ENCODE results near the gene CREB5. TPM values are rescaled to one million over a fixed set of nuclear protein-coding genes. Genes with fewer than 3 reads are reported as not detected.

The CREB5 gene
- total RNA-seq, 1 donor from 2014 or later = 0.80 TPM

DNA sequence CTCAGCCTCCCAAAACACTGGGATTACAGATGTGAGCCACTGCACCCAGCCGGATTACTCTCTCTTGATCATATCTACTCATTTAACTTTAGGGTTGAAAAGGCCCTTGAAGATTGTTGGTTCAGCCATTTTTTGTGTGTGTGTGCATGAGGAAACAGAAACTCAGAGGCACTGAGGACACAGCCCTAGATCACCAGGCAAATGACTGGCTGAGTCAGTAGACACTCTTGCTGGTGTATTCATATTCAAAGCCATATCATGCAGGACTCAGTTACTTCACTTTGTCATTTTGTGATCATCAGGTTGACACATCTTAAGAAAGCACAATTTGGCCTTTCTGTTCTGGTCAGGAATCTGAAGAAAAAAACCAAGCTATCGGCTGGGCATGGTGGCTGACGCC lies 292.4 kb downstream of the CREB5 start:
- no peak for ATAC-seq (ENCODE audit: low read depth)
- Mint-ChIP-seq H3K4me3 (peak overlapping the region; percentile 44), H3K4me1 (peaks cover 44% of the 10 kb centered on the region), H3K27me3 (no peaks in the 10 kb centered on the region), H3K27ac (peak overlapping the region; percentile 69), H3K36me3 (ENCODE audit: low read depth) (no peaks in the 10 kb centered on the region), H3K9me3 (peaks cover 3% of the 10 kb centered on the region)
- ChIA-PET POLR2A (interaction anchor here (0.9 to 1.1 kb wide), 2 partner anchors 10 to 19 kb away, joined by 3 to 5 read pairs; no protein-coding TSS in a partner anchor), CTCF (no interaction called here)
- intact Hi-C loops (cut with micrococcal nuclease) = loop anchor here (1.0 kb wide), 1 partner anchor 19 kb away; no protein-coding TSS in a partner anchor
- DNase-seq = no peak
- TF ChIP-seq, protein P1, sequence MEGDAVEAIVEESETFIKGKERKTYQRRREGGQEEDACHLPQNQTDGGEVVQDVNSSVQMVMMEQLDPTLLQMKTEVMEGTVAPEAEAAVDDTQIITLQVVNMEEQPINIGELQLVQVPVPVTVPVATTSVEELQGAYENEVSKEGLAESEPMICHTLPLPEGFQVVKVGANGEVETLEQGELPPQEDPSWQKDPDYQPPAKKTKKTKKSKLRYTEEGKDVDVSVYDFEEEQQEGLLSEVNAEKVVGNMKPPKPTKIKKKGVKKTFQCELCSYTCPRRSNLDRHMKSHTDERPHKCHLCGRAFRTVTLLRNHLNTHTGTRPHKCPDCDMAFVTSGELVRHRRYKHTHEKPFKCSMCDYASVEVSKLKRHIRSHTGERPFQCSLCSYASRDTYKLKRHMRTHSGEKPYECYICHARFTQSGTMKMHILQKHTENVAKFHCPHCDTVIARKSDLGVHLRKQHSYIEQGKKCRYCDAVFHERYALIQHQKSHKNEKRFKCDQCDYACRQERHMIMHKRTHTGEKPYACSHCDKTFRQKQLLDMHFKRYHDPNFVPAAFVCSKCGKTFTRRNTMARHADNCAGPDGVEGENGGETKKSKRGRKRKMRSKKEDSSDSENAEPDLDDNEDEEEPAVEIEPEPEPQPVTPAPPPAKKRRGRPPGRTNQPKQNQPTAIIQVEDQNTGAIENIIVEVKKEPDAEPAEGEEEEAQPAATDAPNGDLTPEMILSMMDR (IDR thresholded peaks at IDR 0.05) = no peak

- Mint-ChIP-seq H3K36me3 (ENCODE audit: low read depth) (no peaks in the 10 kb centered on the region), H3K27ac (peak overlapping the region; percentile 69), H3K9me3 (peaks cover 3% of the 10 kb centered on the region), H3K4me3 (peak overlapping the region; percentile 44), H3K27me3 (no peaks in the 10 kb centered on the region), H3K4me1 (peaks cover 39% of the 10 kb centered on the region)
- peak; percentile 89 for ATAC-seq (ENCODE audit: low read depth)
- intact Hi-C loops (cut with micrococcal nuclease) = loop anchor here (1.0 kb wide), 1 partner anchor 20 kb away; no protein-coding TSS in a partner anchor
- ChIA-PET CTCF (no interaction called here), POLR2A (interaction anchor here (0.6 to 1.1 kb wide), 8 partner anchors 11 to 627 kb away, joined by 3 to 6 read pairs (median 4); no protein-coding TSS in a partner anchor)
- TF ChIP-seq, protein P1 (IDR thresholded peaks at IDR 0.05) = no peak
- DNase-seq = no peak
Measured at GRCh38 chr7:28705350-28705749, 293.0 kb downstream of the CREB5 start.

- Mint-ChIP-seq H3K36me3 (ENCODE audit: low read depth) (no peaks in the 10 kb centered on the region), H3K4me1 (peaks cover 32% of the 10 kb centered on the region), H3K4me3 (no peak overlapping the region), H3K9me3 (peaks cover 3% of the 10 kb centered on the region), H3K27me3 (no peaks in the 10 kb centered on the region), H3K27ac (no peak overlapping the region)
- CTCF ChIA-PET = no interaction called here
- no peak for ATAC-seq (ENCODE audit: low read depth)
- intact Hi-C loops (cut with micrococcal nuclease) = no loop called here
- TF ChIP-seq, protein P1 (IDR thresholded peaks at IDR 0.05) = no peak
- no peak for DNase-seq
- POLR2A ChIA-PET = no interaction called here
Measured at GRCh38 chr7:28706584-28706983, 294.3 kb downstream of the CREB5 start.

DNA sequence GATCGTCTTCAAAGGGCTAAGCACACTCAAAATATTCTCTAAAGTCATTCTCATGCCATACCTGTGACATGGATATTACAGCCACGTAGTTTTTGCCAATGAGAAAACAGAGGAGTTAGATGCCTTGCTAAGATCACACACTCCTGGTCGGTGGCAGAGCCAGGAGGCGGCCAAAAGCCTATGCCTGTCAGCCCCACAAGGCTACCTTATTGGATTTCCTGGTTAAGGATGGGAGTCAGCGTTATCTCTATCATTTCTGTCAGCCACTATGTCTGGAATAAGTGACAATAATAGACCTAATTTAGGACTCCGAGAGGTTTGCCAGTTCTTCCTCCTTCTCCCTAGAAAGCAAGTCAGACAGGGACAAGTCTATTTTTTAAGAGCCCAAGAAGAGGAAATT lies 295.0 kb downstream of the CREB5 start:
- peaks cover 3% of the 10 kb centered on the region for H3K9me3 Mint-ChIP-seq
- ATAC-seq (ENCODE audit: low read depth) = no peak
- no peaks in the 10 kb centered on the region for H3K36me3 Mint-ChIP-seq (ENCODE audit: low read depth)
- TF ChIP-seq, protein P1 (IDR thresholded peaks at IDR 0.05) = no peak
- peaks cover 32% of the 10 kb centered on the region for H3K4me1 Mint-ChIP-seq
- no peaks in the 10 kb centered on the region for H3K27me3 Mint-ChIP-seq
- CTCF ChIA-PET = no interaction called here
- POLR2A ChIA-PET = no interaction called here
- intact Hi-C loops (cut with micrococcal nuclease) = no loop called here
- no peak overlapping the region for H3K4me3 Mint-ChIP-seq
- no peak overlapping the region for H3K27ac Mint-ChIP-seq
- DNase-seq = no peak

DNA sequence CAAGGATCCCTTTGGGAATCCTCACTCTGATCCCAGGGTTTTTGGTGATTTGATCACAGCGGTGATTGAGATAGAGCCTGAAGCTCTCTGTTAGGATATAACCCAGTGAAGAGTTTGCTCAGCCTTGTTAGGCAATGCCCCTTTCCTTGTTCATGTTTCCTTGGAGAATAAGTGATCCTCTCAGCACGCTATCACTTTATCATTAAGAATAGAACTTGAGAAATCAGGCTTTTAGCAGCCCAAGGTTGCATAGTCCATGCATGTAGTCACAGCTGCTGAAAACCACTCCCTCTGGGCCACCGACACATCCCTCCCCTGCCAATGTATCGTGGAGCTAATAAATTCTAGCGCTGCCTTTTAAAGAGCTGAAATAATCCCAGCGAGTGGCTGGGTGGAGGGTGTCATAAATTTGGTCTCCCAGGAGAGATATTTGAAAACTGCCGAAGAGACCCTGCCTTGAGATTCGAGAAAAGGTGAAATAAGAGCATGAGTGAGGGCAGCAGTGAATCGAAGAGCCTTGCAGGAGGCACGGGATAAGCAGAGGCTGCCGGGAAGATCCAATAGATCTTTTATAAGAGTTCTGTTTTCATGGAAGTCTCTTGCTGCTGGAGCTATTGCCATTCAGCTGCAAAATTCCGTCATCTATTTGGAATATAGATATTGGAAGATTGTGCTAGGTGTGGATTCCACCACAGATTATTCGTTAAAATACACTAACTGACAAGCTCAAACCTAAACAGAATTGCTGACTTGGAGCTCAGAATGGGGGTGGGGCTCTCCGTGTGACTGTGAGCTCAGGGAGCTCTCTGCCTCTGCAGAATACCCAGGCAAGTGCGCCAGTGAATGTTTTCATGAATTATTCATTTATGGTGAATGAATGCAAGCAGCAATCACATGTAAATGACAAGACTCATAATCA lies 296.0 kb downstream of the CREB5 start:
- Mint-ChIP-seq H3K27me3 (peaks cover 2% of the 10 kb centered on the region), H3K4me3 (no peak overlapping the region), H3K4me1 (peaks cover 27% of the 10 kb centered on the region), H3K36me3 (ENCODE audit: low read depth) (no peaks in the 10 kb centered on the region), H3K9me3 (peaks cover 3% of the 10 kb centered on the region), H3K27ac (no peak overlapping the region)
- ChIA-PET POLR2A (no interaction called here), CTCF (no interaction called here)
- TF ChIP-seq, protein P1 (IDR thresholded peaks at IDR 0.05) = no peak
- ATAC-seq (ENCODE audit: low read depth) = no peak
- intact Hi-C loops (cut with micrococcal nuclease) = no loop called here
- no peak for DNase-seq
